Astrocyte (in vitro differentiated cells and primary cell): Measurements from ENCODE around the gene CSNK1A1.

Experiments
- CTCF ChIP-seq: IDR thresholded peaks from 2 replicates; pipeline ENCODE4 v1.5.1; 2011; ENCODE audit warnings: low read depth, mild to moderate bottlenecking, inconsistent platforms, low read length, moderate library complexity; ENCODE audit not compliant: insufficient read depth
- EZH2 ChIP-seq: IDR thresholded peaks from 2 replicates; pipeline ENCODE4 v1.6.1; 2012; ENCODE audit warnings: mild to moderate bottlenecking, low read length, inconsistent platforms; ENCODE audit not compliant: insufficient read depth

- TF ChIP-seq CTCF, result no peak
- no peak for TF ChIP-seq EZH2
These were observed 48.2 kb downstream of the CSNK1A1 start for GRCh38 chr5:149503006-149503405.
